ENCODE results near the gene TFR2.

TFR2 gene

DNA sequence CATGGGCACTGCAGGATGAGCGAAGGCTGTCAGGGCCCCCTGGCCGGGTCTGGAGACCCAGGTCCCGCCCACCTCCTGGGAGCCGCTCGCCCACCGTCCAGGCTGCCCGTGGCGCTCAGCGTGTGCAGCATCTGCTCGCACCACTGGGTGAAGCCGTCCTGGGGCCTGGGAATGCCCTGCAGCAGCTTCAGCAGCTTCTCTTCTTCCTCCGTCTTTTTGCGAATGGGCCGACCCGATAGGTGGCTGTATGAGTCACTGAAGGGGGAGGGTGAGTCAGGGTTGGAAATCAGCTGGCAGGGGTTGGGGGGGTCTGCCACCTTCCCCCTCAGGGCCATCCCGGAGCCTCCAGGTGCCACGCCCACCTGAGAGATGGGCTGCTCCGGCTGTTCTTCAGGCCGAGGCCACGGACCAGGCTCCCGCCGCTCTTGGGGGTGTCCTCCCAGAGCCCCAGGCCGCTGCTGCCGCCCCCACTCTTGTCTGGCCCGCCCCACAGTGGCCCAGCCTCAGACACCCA, 40.9 kb upstream of the TFR2 start:
- no peak for DNase-seq (ENCODE audit: low read depth)
- TF ChIP-seq CTCF (IDR thresholded peaks at IDR 0.05; ENCODE audit: low read depth, low read length, missing control alignments), result no peak
- H3K4me3 ChIP-seq (ENCODE audit: low read depth, low read length), result no peak overlapping the region
- in situ Hi-C loops (cut with HindIII; ENCODE audit: low sequenced_read_pairs), result no loop called here

- no peak overlapping the region for H3K4me3 ChIP-seq (ENCODE audit: low read depth, low read length)
- no peak for DNase-seq (ENCODE audit: low read depth)
- TF ChIP-seq CTCF (IDR thresholded peaks at IDR 0.05; ENCODE audit: low read depth, low read length, missing control alignments), result no peak
- in situ Hi-C loops (cut with HindIII; ENCODE audit: low sequenced_read_pairs), result no loop called here
These were observed 40.3 kb upstream of the TFR2 start for GRCh38 chr7:100681491-100682227.

GRCh38 chr7:100680576-100681271, 39.4 kb upstream of the TFR2 start:
- no peak overlapping the region for H3K4me3 ChIP-seq (ENCODE audit: low read depth, low read length)
- TF ChIP-seq CTCF (IDR thresholded peaks at IDR 0.05; ENCODE audit: low read depth, low read length, missing control alignments), result no peak
- in situ Hi-C loops (cut with HindIII; ENCODE audit: low sequenced_read_pairs), result no loop called here
- no peak for DNase-seq (ENCODE audit: low read depth)

DNA sequence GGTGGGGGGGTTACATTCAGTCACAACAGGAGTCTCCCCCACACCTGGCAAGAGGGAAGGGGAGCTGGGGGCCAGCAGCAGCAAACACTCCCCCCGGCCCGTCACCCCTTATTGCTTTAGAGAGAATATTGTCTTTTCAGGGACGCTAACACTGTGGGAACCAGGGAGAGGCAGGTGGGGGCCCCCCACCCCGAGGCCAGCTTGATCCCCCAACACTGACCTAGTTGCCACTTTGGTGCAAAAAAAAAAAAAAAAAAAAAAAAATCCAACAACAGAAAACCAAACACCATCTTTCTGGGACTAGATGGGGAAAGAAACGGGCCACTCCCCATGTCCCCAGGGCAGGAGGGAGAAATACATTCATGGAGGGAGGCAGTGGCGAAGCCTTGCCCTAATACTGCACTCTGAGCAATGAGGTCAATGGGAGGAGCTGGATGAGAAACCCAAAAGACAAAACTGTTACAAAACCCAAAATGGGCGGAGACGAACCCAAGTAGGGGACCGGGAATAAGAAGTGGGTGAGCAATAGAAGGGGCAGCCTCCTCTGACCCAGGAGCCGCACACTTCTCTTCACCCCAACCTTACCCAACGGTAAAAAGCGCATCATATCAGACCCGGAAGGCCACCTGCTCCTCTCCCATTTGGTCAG, 38.7 kb upstream of the TFR2 start:
- no peak for TF ChIP-seq CTCF (IDR thresholded peaks at IDR 0.05; ENCODE audit: low read depth, low read length, missing control alignments)
- no peak overlapping the region for H3K4me3 ChIP-seq (ENCODE audit: low read depth, low read length)
- in situ Hi-C loops (cut with HindIII; ENCODE audit: low sequenced_read_pairs), result no loop called here
- no peak for DNase-seq (ENCODE audit: low read depth)

DNA sequence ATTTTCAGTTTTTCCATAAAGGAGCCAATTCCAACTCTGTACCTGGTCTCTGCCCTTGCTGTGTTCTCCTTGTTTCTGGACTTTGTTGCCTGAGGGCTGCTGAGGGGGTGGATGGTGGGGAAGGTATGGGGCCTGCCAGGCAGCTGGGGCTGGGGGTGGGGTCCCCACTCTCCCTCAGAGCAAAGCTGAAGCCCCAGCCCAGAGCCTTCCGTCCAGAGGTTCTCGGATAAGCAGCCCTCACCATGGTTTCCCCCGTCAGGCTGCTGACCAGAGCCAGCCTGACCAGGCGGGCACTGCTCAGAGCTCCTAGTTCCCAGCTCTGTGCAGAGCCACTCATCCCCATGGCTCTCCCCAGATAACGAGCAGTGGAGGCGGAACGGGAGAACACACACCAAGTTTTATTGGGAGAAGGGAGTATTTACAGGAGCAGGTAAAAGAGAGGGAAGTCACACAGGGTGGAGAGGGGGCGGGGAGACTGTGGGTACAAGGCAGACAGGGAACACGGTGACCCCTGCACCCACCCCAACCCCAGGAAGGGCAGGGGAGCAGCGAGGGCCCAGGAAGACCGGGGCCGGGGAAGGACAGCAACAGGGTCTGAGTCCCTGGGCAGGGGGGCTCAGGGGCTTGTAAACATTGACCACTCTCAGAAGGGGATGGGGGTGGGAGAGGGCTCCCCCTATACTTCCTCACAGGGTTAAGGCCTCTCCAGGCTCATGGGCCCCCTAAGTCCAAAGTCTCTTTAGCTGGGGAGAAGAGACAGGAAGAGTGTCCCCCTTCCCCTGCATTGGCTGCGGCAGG, 38.0 kb upstream of the TFR2 start:
- in situ Hi-C loops (cut with HindIII; ENCODE audit: low sequenced_read_pairs), result no loop called here
- TF ChIP-seq CTCF (IDR thresholded peaks at IDR 0.05; ENCODE audit: low read depth, low read length, missing control alignments), result no peak
- no peak for DNase-seq (ENCODE audit: low read depth)
- no peak overlapping the region for H3K4me3 ChIP-seq (ENCODE audit: low read depth, low read length)

Measured in astrocyte of the cerebellum (primary cell).